ENCODE measurements around the gene RABGAP1L.

RABGAP1L gene

GRCh38 chr1:174956086-174956485 is 796.8 kb downstream of the RABGAP1L start:
- POLR2A ChIA-PET = no interaction called here
- CTCF ChIA-PET = interaction anchor here (0.6 to 1.7 kb wide), 2 partner anchors 9 to 15 kb away, joined by 3 to 5 read pairs; no protein-coding TSS in a partner anchor
- no peak for TF ChIP-seq CTCF (IDR thresholded peaks at IDR 0.05; ENCODE audit: control extremely low read depth, extremely low read depth, low read depth, missing control alignments)
- DNase-seq (ENCODE audit: extremely low spot score) = no peak

GRCh38 chr1:174956976-174957375 is 797.7 kb downstream of the RABGAP1L start:
- no peak for TF ChIP-seq CTCF (IDR thresholded peaks at IDR 0.05; ENCODE audit: control extremely low read depth, extremely low read depth, low read depth, missing control alignments)
- ChIA-PET POLR2A (no interaction called here), CTCF (interaction anchor here (0.6 to 1.9 kb wide), 4 partner anchors 8 to 29 kb away, joined by 3 to 7 read pairs (median 4); no protein-coding TSS in a partner anchor)
- no peak for DNase-seq (ENCODE audit: extremely low spot score)

- POLR2A ChIA-PET = no interaction called here
- DNase-seq (ENCODE audit: extremely low spot score) = no peak
- TF ChIP-seq CTCF (IDR thresholded peaks at IDR 0.05; ENCODE audit: control extremely low read depth, extremely low read depth, low read depth, missing control alignments) = no peak
- CTCF ChIA-PET = interaction anchor here (0.9 to 1.9 kb wide), 6 partner anchors 10 to 28 kb away, joined by 3 to 7 read pairs (median 3); no protein-coding TSS in a partner anchor
Measured at GRCh38 chr1:174957829-174958228, 798.5 kb downstream of the RABGAP1L start.

- CTCF ChIA-PET = interaction anchor here (0.9 to 1.9 kb wide), 5 partner anchors 9 to 28 kb away, joined by 3 to 7 read pairs (median 3); no protein-coding TSS in a partner anchor
- DNase-seq (ENCODE audit: extremely low spot score) = no peak
- POLR2A ChIA-PET = no interaction called here
- TF ChIP-seq CTCF (IDR thresholded peaks at IDR 0.05; ENCODE audit: control extremely low read depth, extremely low read depth, low read depth, missing control alignments) = no peak
Measured at GRCh38 chr1:174958396-174958795, 799.1 kb downstream of the RABGAP1L start.

GRCh38 chr1:174960362-174960761 is 801.0 kb downstream of the RABGAP1L start:
- no peak for DNase-seq (ENCODE audit: extremely low spot score)
- TF ChIP-seq CTCF (IDR thresholded peaks at IDR 0.05; ENCODE audit: control extremely low read depth, extremely low read depth, low read depth, missing control alignments) = no peak
- ChIA-PET CTCF (interaction anchor here (1.3 kb wide), 1 partner anchor 23 kb away, joined by 6 read pairs; no protein-coding TSS in a partner anchor), POLR2A (no interaction called here)

- ChIA-PET POLR2A (no interaction called here), CTCF (interaction anchor here (0.8 to 1.9 kb wide), 2 partner anchors 35 to 89 kb away, joined by 3 to 5 read pairs; no protein-coding TSS in a partner anchor)
- TF ChIP-seq CTCF (IDR thresholded peaks at IDR 0.05; ENCODE audit: control extremely low read depth, extremely low read depth, low read depth, missing control alignments) = no peak
- DNase-seq (ENCODE audit: extremely low spot score) = no peak
Measured at GRCh38 chr1:174963529-174964125, 804.3 kb downstream of the RABGAP1L start.
